ENCODE measurements around the gene PLVAP.

DNA sequence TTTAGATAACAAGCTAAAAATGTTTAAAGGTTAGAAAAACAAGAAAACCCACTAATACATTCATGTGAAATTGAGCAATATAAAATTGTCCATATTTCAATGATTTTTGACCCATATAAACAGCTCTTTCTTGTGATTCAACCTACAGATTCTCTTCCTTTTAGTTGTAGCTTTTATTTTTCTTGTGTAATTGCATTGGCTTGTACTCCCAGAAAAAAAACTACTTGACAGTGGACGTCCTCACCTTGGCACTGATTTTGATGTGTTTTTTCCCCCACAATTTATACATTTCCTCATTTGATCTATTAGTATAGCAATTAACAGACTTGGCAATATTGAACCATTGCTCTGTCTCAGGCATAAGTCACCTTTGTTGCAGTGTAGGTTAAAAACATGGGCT is 12.1 kb upstream of the PLVAP start:
- no peak for TF ChIP-seq POLR2A (IDR thresholded peaks at IDR 0.05)
- TF ChIP-seq, protein P1, sequence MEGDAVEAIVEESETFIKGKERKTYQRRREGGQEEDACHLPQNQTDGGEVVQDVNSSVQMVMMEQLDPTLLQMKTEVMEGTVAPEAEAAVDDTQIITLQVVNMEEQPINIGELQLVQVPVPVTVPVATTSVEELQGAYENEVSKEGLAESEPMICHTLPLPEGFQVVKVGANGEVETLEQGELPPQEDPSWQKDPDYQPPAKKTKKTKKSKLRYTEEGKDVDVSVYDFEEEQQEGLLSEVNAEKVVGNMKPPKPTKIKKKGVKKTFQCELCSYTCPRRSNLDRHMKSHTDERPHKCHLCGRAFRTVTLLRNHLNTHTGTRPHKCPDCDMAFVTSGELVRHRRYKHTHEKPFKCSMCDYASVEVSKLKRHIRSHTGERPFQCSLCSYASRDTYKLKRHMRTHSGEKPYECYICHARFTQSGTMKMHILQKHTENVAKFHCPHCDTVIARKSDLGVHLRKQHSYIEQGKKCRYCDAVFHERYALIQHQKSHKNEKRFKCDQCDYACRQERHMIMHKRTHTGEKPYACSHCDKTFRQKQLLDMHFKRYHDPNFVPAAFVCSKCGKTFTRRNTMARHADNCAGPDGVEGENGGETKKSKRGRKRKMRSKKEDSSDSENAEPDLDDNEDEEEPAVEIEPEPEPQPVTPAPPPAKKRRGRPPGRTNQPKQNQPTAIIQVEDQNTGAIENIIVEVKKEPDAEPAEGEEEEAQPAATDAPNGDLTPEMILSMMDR (IDR thresholded peaks at IDR 0.05) = no peak

Measured in lower leg skin (tissue), 3 donors.